Measurements from ENCODE around the gene MYH10.

The MYH10 gene

DNA sequence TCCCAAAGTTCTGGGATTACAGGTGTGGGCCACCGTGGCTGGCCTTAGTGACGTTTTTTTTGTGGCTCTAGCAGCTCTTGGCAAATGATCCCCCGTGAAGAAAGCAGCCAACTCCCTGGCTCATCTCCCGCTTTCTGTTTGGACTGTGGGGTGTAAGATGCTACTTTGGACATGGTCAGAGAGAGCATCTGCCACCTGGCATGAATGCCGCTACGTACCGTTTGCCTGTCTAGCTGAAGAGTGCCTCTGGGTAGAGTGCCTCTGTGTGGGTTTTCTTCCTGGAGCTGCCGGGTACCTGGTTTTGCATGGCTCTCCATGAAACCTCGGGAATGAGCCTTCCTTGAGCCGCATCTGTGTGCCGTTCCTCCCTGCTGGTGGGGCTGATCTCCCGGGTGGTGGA lies 160.6 kb downstream of the MYH10 start:
- peak; percentile 28 for DNase-seq

DNA sequence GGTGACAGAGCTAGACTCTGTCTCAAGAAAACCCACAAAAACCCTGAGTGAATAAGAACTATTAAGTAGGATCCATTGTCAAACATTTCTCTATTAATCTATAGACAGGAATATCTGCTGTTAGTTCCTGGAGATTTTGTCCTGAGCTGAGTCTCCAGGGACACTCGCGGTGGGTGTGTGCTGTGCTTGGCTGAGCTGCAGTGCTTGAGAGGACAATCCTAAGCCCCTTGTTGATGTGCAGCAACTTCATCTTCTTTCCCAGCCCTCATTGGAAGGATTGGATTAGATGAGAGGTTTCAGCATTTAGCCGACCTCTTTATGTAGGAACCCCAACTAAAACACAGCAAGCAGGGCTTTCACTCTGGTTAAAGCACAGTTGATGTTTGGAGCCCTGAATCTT lies 161.5 kb downstream of the MYH10 start:
- no peak for DNase-seq

DNA sequence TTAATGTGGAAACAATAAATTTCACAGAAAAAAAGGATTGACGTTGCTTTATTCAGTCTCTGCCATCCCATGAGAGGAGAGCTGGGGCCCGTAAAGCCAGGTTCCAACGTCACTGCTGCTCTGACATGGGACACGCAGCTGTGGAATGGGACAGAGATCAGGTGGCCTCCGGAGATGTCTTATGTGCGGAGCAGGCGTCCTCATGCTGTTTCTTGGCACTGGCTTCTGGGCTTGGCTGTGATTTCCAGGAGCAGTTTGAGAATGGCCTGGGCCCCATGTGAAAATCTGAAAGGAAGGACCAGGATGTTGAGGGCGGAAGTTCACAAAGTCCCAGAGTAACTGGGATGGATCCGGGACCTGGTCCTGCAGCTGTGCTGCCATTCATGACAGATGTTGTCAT lies 162.4 kb downstream of the MYH10 start:
- no peak for DNase-seq

DNA sequence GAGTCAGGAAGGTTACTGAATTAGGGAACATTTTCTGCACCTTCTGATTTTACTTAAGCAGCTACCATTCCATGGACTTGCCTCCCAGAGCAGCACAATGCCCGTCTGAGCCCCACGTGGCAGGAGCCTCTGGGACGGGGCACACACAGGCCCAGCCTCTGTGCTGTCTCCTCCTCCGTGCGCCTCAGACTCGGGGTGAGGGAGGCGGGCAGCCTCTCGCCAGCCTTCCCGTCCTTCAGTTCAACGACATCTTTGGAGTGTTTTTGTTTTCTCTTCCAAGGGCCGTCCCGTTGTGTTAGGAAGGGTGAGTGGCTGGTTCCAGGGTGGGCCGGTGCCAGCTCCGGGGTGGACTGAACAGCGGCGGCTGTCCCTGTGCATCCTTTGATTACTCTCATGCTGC lies 163.0 kb downstream of the MYH10 start:
- no peak for DNase-seq

DNA sequence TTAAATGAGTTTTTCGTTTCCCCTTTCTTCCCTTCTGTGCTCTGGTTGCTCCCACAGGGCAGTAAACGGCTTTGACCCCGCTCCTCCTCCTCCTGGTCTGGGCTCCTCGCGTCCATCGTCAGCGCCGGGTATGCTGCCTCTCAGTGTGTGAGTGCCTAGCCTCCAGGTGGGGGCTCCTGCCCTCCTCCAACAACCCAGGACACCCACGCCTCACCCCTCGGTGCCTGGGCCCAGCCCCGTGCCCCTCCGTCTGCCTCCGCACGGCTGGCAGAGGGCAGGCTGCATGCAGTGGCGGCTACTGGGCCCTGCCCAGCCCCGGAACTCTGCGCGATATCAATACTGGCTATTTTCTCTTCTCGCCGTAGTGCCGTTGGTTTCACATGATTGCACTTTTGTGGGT lies 163.7 kb downstream of the MYH10 start:
- DNase-seq: no peak

DNA sequence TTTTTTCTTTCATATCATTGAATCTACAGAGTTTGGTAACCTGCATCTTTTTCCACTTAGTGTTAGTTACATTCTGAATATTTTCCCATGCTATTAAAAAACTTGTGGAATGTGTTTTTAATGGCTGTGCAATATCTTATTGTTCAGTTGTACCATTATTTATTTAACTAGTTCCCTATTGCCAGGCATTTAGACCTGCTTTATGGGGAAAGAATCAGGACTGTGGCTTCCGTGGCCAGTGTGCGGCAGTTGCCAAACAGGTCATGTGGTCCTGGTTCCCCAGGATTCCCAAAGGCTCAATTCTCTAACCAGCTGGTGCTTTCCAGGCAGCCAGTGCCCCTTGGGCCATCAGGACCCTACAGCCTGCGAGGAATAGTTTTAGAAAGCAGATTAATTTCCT lies 164.1 kb downstream of the MYH10 start:
- no peak for DNase-seq

DNA sequence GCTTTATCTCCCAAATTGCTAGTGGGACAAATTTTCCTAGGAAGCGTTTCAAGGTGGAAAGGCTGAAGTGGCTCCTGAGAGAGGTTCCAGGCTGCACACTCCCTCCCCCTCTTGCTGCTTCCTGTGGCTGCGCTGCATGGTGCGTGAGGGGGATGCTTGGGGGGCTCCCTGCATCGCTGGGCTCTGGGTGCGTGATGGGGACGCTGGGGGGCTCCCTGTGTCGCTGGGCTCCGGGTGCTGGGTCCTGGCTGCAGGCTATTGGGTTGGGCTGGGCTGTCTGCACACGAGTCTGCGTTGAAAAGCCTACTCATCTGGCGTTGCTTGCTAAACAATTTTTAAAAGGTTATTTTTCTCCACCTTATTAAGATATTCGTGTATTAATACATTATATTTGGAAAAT lies 164.8 kb downstream of the MYH10 start:
- DNase-seq: no peak

DNA sequence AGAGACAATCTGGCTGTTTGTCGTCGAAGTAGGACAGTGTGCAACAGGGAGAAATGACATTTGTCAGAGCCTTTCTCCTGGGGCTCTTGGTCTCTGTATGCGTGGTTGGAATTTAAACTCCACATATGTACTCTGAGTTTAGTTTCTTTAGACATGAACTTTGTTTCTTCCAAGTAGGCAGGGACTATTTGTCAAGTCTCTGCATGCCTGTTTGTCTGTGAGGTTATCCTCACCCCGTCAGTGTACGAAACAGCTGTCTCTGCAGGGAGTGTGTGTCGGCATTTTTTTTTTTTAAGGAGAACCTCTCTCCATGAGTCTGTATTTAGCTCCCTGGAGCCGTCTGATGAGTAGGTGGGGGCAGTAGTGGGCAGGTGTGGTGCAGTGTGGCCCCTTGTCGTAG lies 165.2 kb downstream of the MYH10 start:
- DNase-seq: no peak

DNA sequence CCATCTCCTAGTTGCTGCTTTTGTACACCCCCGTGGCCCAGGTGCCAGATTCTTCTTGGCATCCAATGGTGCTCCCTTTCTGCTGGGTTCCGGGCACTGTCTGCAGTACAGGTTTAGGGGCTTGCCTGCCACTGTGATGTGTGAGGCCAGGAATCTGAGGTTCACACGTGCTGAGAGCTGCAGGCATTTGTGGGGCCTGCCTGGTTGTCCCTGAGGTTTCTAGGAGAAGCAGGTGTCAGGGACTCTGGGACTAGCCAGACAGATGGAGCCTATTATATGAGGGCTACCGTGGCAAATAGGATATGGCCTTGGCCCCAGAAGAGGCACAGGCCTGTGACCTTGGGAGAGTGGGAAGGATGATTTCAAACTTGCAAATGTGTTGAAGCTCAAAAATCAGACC lies 165.6 kb downstream of the MYH10 start:
- no peak for DNase-seq

DNA sequence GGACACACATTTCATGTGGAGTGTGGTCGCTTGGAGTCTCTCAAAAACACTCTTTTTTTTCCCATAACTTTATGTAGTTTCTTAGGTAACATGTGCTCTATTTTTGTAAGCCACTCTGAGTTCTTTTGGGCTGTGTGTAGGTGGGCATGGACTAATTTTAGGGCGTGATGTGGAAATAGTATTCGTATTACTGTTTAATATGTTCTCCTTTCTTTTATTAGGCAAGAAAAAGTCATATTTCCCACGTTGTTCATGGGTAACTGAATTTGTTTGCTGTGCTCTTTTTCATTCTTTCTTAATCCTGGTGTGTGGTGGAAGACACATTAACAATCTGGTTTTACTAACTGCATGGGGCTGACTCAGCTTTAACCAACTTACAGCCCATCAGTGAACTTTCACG lies 167.4 kb downstream of the MYH10 start:
- no peak for DNase-seq

DNA sequence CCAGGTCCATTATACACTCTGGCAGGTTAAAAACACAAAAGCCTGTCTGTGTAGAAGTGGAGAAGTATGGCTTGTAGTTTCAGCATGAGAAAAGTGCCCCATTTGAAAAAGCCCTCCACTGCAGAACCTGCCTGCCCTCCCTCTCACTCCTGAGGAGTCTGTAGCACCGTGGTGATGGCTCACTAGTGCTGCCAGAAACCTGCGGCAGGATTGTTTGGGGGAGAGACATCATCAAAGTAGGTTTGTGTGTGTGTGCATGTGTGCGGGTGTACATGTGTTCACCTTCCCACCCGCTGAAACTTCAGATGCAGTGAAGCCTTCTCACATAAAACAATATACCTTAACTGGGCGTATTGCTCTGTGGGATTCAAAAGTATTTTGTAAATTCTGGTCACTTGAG lies 168.0 kb downstream of the MYH10 start:
- no peak for DNase-seq

DNA sequence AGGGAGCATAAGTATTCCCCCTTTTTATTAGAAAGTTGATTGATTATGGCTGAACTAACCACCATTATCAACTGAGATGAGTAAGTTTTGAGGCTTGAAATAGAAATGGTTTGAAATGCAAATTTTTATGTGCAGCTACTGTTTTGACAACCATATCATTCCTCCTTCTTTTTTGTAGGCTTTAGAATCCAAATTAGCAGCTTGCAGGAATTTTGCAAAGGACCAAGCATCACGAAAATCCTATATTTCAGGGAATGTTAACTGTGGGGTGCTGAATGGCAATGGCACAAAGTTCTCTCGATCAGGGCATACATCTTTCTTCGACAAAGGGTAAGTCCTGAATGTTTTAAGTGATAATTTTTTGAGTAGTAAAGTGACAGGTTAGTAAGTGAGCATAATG lies 170.7 kb downstream of the MYH10 start:
- DNase-seq: no peak

DNA sequence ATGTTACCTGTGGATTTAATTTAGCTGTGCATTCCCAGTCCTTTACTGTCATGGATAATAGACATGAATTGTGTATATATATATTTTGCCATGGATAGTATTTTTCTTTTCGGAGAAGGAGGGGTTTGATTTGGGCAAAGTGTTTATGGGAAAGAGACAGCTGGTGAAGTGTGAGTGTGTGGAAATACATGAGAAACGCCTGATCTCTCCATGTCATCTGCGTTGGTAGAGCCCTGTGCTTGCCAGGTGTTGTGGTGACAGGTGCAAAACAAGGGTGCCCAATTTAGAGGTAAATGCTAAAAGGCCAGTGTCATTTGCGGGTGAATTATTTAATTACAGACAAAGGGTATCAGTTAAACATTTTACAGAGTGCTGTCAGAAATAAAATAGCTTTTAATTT lies 171.4 kb downstream of the MYH10 start:
- DNase-seq: no peak

DNA sequence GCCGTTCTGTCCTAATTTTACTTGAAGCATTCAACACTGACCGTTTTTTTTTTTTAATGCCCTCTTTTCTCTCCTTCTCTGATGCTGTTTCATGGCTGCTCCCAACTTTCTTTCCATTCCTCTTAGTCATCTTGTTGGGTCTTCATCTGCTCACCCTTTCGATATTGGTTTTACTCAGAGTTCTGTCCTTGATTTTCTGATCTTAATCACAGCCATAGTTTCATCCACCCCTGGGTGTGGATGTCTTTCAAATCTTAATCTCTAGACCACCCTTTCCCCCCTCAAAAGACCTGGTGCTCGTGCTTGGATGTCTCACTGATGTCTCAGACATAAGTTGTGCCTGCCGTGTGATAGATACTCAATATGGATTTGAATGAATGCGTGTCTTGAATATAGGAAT lies 172.4 kb downstream of the MYH10 start:
- DNase-seq: no peak

DNA sequence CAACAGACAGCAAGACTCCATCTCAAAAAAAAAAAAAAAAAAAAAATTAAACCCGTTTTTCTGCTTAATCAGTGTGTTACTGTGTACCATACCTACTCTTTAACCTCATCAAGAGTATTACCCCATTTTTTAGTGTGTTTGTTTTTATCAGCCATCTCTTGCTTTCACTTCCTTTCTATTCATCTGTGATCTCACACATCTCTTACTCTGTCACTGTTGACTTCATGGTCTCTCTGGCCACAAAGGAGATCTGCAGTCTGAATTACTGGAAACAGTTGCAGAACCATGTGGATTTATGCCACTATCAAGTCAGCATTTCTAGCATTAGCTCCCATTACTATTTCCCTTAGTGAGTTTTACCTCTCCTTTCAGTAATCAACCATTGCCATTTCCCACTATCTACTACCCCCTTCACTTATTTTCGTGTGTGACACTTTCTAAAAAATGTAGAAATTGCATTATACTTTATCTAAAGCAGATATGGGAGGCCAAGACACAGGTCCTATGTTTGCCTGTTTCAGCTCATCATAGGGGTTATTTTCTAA lies 174.8 kb downstream of the MYH10 start:
- no peak for DNase-seq

DNA sequence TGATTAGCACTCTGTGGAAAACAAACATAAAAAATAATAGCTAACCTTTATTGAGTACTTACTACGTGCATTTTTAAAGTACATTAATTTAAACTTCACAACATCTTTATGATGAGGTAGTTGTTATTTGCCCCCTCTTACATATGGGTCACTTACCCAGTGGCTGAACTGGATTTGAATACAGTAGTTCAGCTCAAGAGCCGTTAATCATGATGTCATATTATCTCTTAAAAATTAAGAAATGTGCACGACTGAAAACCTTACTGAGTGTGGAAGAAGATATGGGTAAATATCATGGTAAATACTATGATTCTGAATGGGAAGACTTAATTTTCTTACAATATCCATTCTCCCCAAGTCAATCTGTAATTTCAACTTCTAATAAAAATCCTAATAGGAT lies 177.2 kb downstream of the MYH10 start:
- no peak for DNase-seq

DNA sequence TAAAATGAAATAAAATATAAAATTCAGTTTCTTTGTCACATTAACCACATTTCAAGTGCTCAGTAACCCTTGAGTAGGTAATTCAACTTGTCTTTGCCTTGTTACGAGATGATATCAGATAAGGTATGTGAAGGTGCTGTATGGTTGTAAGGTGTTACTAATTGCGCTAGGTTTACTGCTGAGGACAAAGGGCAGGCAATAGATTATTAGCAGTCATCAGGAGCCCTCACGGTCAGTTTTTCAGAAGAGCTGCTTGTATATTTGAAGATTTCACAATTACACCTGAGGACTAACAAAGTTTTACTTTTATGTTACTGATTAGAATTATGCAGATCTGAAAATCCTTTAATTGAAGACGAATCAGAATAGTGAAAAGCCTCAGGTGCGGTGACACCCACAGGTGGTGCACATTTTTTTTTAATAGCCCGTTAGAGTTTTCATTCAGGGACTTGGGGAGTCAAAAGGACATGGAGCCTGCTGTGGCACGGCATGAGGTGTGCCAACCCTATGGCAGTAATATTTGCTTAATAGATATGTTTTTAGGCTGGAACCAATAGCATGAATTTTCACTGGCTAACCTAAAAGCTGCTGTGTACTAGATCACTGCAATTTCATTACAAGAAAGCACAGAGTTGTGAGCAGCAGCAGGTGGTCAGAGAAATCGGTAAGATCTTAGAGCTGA lies 178.5 kb downstream of the MYH10 start:
- no peak for DNase-seq

DNA sequence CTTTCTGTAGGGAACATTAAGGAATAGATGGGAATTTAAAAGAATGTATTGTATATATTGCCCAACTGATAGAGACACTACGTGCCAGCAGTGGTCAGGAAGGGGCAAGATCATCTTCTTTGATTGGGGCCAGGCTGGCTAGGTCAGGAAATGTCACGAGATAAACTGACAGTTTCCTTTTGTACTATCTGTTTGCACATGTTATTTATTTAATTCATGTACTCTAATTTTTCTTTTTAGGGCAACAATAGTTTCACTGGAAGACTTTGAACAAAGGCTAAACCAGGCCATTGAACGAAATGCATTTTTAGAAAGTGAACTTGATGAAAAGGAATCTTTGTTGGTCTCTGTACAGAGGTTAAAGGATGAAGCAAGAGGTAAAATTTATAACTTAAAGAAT lies 182.2 kb downstream of the MYH10 start:
- no peak for DNase-seq

DNA sequence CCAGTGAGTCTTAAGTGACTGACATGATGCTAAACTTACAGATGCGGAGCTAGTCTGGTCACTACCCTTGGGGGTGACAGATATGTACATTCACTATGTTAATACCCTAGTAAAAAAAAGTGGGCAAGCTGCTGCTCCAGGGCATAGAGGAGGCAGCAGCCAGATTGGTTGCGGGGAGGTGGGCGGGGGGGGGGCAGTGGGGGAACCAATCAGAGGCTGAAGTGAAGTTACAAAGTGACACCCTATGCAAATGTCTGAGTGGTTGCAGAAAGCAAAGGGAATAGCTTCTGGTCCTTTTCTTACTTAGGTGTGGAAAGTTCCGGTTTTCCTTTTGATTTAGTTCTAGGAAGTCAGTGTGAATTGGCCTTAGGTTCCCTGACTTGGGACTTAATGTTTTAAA lies 182.7 kb downstream of the MYH10 start:
- no peak for DNase-seq

DNA sequence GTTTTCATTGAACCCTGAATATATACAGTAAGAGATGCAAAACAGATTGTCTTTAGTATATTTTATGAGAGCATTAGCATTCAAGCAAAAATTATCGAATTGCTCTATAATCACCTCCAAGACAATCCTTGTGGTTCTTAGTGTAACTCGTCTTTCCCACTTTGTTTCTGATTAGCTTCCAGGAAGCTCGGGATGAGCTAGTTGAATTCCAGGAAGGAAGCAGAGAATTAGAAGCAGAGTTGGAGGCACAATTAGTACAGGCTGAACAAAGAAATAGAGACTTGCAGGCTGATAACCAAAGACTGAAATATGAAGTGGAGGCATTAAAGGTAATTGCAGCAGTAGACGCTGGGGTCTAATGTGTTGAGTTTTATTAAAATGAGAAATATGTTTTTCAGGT lies 185.0 kb downstream of the MYH10 start:
- no peak for DNase-seq

DNA sequence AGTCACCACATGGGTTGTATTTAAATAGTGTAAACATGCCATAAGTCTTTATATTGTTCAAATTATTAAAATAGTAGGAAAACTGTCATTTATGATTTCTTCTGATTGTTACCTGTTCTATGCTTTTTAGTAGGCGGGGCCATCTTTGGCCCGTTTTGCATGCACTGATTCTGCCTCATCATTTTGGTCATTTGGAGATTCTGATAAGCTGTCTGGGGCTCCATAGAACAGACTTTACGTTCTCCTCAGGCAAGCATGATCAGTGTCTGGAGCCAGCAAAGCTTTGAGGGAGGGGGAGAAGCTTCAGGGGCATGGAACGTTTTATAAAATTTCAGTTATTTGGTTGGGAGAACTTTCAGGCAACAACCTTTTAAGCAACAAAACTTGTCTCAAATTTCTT lies 186.0 kb downstream of the MYH10 start:
- no peak for DNase-seq

DNA sequence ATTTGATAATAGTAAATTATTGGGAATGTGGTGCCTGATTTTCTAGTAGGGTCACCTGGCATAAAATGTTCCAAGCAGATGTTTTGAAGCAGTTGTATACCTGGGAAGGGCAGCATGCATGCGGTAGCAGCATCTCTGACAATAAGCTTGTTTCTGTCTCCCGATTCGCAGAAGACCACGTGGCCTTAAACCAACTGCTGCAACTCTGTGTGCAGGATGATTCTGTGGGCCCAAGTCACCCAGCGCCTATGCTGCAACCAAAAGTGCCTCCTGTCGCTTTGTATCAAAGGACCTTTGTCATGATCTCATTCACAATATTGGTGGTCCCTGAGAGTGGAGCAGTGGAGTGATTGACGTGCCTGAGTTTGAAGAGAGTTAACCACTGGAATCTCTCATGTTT lies 186.8 kb downstream of the MYH10 start:
- DNase-seq: no peak

DNA sequence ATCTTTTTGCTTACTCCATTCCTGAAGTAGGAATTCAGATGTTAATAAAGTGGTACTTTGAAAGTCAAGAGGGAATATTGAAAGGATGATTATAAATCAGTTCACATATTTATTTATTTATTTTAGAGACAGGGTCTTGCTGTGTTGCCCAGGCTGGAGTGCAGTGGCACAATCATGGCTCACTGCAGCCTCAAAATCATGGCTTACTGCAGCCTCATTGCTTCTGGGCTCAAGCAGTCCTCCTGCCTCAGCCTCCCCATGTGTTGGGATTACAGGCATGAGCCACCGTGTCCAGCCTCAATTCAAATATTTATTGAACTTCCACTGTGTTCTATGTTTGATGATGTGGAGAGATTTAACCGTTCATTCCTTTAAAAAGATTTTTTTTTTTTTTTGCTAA lies 188.2 kb downstream of the MYH10 start:
- no peak for DNase-seq

DNA sequence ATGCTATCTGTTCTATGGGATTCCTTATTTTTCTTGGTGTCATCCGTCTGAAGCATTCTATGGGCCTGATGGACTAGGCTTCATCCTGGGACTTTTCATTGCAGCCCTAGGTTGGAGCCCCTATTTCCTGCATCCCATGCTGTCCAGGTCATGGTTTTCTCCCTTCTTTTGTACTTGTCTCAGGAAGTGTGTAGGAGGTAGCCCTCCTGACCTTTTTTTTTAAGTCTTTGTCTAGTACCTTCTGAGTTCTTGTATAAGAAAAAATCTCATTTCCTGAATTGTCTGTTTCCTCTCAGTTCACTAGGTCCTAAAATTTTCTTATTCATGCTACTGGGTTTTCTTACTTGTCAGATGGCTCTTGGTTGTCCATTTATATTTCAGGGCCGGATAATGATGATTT lies 188.8 kb downstream of the MYH10 start:
- DNase-seq: no peak

DNA sequence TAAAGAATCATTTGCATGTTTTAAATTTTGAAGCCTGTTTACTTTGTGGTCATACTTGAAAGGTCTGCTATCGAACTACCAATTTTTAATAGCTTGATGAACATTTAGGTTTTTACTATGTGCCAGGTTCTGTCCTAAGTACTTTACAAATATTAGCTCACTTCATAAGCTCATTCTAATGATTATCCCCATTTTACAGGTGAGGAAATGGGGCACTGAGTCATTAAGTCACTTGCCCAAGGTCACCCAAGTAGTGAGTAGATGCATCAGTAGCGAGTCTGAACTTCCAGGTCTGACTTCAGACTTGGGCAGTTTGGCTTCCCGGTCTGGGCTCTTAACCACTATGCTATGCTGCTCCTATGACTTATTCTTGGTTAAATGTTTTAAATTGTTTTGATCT lies 190.8 kb downstream of the MYH10 start:
- DNase-seq: no peak

DNA sequence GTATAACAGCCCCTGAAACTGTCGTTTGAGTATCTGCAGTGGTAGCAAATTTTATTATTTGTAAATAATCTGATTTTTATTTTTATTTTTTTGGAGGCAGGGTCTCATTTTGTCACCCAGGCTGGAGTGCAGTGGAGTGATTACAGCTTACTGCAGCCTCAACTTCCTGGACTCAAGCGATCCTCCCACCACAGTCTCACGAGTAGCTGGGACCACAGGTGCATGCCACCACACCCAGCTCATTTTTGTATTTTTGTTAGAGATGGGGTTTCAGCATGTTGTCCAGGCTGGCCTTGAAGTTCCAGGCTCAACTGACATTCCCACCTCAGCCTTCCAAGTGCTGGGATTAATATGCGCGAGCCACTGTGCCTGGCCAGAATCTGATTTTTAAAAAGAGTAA lies 192.1 kb downstream of the MYH10 start:
- no peak for DNase-seq

Data from NCI-H1092 treated with DMSO at 0.1 percent for 48 hours (cell line).